SIG-M5 treated with dmso at 0.1 percent for 504 hours (cell line): ENCODE measurements around the gene RHPN2.
"Not testable (repeated sequence)": the region's sequence is repeated elsewhere in the genome, so short reads cannot be mapped to it uniquely, and the experiment has no call there.

Experiments
- DNase-seq: peaks from one replicate; lab custom pipeline; 2025; ENCODE audit not compliant: unreplicated experiment; lab: John Stamatoyannopoulos, UW

RHPN2 gene

DNA sequence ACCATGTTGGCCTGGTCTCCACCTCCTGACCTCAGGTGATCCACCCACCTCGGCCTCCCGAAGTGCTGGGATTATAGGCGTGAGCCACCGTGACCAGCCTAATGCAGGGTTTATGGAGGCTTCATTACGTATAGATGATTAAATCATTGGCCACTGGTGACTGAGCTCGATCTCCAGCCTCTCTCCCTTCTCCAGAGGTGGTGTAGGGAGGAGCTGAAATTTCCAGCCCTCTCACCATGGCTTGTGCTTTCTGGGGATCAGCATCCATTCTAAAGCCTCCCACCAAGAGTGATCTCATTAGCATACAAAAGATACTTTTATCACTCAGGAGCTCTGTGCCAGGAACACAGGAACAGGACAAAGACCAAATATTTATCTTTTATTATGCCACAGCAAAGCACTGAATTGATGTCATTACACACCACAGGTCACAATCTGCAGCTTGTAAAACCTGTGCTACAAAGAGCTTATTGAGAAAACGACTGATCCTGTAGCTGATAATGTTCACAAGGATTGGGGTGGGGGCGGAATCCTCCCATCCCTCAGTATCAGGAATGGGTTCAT, 32.4 kb downstream of the RHPN2 start:
- no peak for DNase-seq

DNA sequence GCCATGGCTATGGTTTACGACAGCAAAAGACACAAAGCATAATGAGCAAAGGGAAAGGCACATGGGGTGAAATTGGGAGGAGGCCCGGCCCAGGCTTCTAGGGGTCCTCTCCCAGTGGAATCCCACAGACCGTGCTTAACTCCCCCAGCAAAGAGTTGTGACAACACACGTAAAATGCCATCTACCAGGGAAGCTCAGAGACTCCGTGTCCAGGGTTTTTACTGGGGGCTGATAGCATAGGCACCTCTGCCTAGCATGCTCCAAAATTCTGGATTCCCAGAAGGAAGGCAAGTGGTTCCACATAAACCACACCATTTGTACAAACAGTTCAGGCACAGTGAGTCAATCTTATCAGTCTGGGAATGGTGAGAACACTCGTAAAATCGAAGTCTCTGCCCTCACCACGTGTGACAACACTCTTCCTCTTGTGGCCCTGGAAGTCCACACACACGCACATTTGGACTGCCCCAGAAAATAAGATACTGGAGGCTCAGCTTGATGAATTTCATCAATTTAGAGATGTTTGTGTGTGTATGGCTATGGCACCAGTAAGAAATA, 34.9 kb downstream of the RHPN2 start:
- no peak for DNase-seq

DNA sequence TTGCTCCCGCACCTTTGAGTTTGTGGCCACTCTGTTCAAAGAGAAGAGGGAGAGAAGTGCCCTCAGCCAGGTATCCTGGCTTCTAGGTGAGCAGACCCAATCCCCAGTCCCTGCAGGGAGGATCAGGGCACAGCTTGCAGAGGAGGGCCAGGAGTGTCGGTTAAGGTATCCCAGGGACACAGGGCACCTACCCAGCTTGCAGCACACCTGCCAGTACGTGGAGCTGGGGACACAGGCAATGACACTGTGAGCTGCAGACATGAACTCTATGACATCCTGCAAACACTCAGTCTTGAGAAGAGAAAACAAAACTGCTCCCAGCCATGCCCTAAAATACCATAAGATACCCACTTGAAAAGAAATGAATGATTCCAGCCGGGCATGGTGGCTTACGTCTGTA, 38.1 kb downstream of the RHPN2 start:
- DNase-seq, result not testable (repeated sequence)

GRCh38 chr19:33025468-33026238, 39.0 kb downstream of the RHPN2 start:
- not testable (repeated sequence) for DNase-seq

- DNase-seq, result no peak
Observed at GRCh38 chr19:33024398-33024797, 40.3 kb downstream of the RHPN2 start.

- DNase-seq, result no peak
Observed at GRCh38 chr19:33022472-33023116, 42.1 kb downstream of the RHPN2 start.

DNA sequence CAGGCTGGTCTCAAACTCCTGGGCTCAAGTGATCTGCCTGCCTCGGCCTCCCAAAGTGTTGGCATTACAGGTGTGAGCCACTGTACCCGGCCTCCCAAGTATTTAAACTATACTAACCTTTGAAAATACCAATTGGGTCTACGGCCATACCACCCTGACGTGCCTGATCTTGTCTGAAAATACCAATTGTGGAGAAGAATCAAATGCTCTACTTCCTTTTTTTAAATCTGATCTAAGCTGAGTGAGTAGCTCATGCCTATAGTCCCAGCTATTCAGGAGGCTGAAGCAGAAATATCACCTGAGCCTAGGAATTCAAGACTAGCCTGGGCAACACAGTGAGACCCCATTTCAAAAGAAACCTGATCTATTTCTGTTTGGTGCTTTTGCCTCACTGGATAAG, 53.8 kb downstream of the RHPN2 start:
- DNase-seq, result not testable (repeated sequence)

DNA sequence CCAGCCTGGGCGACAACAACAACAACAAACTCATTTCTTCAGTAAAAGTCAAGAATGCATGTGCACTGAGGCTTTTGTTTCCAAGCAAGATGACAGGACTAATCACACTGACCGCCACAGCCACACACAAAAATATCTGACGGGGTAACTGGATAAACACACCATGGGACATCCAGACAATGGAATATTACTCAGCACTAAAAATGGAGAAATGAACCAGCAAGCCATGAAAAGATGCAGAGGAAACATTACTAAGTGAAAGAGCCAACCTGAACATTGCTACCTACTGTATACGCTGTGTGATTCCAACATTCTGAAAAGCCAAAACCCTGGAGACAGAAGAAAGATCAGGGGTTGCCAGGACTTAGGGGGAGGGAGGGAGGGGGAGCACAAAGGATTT, 56.0 kb downstream of the RHPN2 start:
- no peak for DNase-seq

DNA sequence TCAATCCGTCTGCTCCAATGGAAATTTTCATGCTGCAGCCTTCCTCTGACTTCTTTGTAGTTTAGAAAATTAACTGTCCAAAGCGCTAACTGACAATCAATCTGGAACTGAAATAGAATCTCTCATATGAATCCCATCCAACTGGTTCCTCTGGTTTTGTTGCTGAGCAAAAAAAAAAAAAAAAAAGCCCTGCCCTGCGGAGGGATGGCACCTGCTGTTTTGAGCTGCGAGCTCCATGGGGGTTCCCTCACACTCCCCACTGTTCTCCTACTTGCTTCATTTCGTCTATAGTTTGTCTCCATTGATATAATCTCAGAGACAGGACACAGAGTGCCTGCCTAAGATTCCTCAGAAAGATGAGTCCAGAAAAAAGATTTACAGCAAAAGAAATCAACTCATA, 59.2 kb downstream of the RHPN2 start:
- peak; percentile 36 for DNase-seq

DNA sequence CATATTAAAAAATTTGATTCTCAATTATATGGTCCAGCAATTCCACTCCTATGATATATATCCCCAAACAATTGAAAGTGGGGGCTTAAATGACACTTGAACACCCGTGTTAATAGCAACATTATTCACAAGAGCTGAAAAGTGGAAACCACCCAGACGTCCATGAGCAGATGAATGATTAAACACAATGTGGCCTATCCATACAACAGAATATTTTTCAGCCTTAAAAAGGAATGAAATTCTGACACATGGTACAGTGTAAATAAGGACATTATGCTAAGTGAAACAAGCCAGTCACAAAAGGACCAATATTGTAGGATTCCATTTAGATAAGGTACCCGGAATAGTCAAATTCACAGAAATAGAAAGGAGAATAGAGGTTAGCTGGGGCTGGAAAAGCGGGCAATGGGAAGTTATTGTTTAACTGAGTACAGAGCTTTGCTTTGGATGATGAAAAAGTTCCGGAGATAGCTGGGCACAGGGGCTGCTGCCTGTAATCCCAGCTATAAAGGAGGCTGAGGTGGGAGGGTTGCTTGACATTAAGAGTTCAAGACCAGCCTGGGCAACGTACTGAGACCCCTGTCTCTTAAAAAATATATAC, 61.2 kb downstream of the RHPN2 start:
- not testable (repeated sequence) for DNase-seq

DNA sequence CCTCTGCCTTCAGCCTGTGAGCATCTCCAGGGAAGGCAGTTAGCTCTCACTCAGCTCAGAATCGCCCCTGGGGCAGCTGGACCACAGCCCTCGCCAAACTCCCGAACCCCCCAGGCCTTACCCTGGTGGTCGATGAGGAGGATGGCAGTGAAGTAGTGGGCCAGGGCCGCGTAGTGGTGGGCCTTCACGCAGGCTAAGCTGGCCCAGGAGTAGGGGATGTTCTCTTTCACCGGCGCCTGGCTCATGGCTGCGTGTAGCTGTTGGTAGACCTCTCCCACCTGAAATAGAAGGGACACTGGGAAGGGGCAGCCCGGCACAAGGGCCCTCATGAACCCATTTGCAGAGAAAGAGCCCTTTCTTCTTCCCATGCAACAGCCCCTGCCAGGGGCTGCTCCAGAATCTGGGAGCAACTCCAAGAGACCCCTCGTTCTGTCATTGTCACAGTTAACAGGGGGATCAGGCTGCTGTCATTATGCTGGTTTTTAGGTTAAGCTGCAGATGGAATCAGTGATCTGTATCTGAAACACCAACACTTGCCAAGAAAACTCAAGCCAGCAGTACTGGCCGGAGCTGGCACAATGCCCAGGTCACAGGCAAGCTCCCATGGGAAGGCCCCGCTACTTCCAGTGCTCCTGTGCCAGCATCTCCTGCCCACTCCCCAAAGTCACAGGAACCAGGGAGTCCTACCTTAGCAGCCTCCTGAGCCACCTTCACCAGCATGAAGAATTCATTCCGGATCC, 62.4 kb downstream of the RHPN2 start:
- DNase-seq, result not testable (repeated sequence)

DNA sequence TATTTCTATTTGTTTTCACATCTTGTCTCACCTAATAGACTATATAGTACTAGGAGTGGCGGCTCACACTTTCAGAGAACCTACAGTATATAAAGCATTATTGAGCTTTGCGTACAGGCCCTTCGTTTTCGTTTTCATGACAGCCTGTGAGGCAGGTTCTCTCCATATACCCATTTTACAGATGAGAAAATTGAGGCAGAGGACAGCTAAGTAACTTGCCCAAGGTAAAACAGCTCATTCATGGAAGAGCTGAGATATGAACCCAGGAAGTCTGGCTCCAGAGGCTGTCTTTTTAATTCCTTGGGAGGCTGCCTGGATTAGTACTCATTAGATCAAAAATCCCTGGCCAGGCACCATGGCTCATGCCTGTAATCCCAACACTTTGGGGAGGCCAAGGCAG, 63.8 kb downstream of the RHPN2 start:
- DNase-seq, result no peak

DNA sequence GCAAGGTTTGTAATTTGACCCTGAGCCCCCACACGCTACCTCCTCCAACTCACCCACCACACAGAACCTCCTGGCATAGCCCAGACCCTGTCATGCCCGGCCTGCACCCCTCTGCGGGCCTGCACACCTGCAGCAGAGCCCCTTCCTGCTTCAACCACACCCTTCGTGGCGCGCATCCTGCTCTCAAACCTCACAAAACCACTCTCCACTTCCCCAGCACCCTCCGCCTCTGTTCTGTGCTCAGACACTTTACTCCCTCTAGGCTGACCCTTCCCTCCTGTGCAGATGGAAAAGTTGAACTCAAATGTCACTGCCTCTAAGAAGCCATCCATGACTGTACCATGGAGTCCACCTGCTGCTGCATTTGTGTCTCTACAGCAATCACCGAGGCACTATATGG, 64.2 kb downstream of the RHPN2 start:
- no peak for DNase-seq

DNA sequence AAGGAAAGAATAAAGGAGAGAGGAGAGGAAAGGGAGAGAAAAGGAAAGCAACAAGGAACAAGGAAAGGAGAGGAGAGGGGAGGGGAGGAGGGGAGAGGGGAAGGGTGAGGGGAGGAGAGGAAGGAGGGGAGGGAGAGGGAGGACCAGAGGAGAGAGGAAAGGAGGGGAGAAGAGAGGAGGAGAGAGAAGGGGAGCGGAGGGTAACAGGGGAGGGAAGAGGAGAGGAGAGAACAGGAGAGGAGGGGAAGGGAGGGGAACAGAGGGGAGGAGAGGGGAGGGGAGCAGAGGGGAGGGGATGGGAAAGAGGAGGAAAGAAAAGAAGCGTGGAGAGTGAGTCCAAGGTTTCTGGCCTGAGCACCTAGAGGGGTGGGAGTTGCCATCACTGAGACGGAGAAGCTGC, 66.0 kb downstream of the RHPN2 start:
- DNase-seq, result no peak

DNA sequence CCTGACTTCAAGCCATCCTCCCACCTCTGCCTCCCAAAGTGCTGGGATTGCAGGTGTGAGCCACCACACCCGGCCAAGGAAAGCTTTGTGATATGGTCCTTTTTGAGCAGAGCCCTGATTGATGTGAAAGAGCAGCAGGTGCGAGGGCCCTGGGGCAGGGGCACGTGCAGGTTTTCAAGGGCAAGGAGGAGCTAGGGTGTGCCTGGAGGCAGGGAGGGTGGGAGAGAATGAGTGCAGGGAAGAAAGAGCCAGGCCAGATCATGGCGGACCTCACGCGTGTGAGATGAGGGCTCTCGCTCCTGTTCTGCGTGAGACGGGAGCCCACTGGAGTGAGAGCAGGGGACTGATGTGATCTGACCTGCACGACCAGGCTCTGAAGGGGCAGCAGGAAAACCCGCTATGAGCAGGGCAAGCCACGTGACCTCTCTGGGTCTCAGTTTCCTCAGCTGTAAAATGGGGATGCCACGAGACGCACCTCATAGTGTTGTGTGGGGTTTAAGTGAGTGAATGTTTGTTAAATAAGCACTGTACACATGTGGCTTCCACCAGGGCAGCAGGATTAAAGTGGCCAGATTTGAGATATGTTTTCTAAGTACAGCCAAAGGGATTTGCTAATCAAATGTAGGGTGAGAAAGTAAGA, 66.9 kb downstream of the RHPN2 start:
- no peak for DNase-seq

DNA sequence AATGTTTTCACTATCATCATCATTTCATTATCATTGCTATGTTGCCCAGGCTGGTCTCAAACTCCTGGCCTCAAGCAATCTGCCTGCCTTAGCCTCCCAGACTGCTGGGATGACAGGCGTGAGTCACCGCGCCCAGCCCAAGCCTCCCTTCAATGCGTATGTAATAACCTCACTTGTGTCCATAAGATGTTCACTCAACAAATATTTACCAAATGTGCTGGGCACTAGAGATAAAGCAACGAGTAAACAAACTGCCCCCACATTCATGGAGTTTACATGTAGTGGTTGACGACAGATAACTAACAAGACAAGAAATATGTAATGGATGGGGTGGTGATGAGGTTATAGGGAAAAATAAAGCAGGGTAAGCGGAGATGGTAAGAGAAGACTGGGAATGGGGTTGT, 67.6 kb downstream of the RHPN2 start:
- not testable (repeated sequence) for DNase-seq

GRCh38 chr19:32995966-32996365, 68.7 kb downstream of the RHPN2 start:
- DNase-seq, result not testable (repeated sequence)

GRCh38 chr19:32988724-32989123, 76.0 kb downstream of the RHPN2 start:
- DNase-seq, result no peak

- not testable (repeated sequence) for DNase-seq
Observed at GRCh38 chr19:32988254-32988653, 76.4 kb downstream of the RHPN2 start.

DNA sequence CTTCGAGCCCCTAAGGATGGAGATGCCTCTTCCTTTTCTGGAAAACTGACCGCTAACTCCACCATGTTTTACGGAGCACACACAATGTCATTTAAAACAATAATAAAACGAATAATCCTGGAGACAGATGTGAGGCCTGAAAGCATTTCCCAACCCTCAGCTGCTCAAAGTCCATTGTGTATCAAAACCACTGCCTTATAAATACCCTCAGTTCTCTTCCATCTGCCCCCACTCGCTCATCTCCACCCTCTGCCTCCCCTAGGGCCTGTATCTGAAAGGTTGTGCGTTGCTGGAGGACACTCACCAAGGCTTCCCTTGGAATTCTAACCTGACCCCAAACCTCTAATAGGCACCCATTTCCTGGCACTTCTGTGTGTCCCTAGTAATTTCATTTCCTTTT, 82.2 kb downstream of the RHPN2 start:
- not testable (repeated sequence) for DNase-seq
